Activated CD8-positive, alpha-beta memory T cell treated with anti-CD3 and anti-CD28 coated beads, Interleukin-2, amount 50 U/mL, for 4 hours (primary cell): ENCODE data around the gene CHD2.

Experiments
- DNase-seq: peaks from one replicate; pipeline ENCODE4 v3.0.0-alpha.2; 2020

CHD2 gene

GRCh38 chr15:92963794-92964193, 63.7 kb downstream of the CHD2 start:
- no peak for DNase-seq

- no peak for DNase-seq
Measured at GRCh38 chr15:92968926-92969651, 69.0 kb downstream of the CHD2 start.

GRCh38 chr15:92970656-92971055, 70.5 kb downstream of the CHD2 start:
- no peak for DNase-seq

GRCh38 chr15:92971081-92971480, 71.0 kb downstream of the CHD2 start:
- DNase-seq: no peak

- no peak for DNase-seq
Measured at GRCh38 chr15:92971713-92972112, 71.6 kb downstream of the CHD2 start.

GRCh38 chr15:92974183-92974915, 74.2 kb downstream of the CHD2 start:
- DNase-seq: no peak

GRCh38 chr15:92979011-92979701, 79.0 kb downstream of the CHD2 start:
- DNase-seq: no peak

- DNase-seq: no peak
Measured at GRCh38 chr15:92981333-92981732, 81.2 kb downstream of the CHD2 start.

GRCh38 chr15:92984161-92984560, 84.0 kb downstream of the CHD2 start:
- DNase-seq: no peak

GRCh38 chr15:92989470-92989869, 89.3 kb downstream of the CHD2 start:
- no peak for DNase-seq

GRCh38 chr15:92990031-92990430, 89.9 kb downstream of the CHD2 start:
- DNase-seq: no peak

GRCh38 chr15:92992720-92993119, 92.6 kb downstream of the CHD2 start:
- no peak for DNase-seq

- DNase-seq: no peak
Measured at GRCh38 chr15:92997821-92998220, 97.7 kb downstream of the CHD2 start.

GRCh38 chr15:93001156-93001555, 101.0 kb downstream of the CHD2 start:
- DNase-seq: no peak

- no peak for DNase-seq
Measured at GRCh38 chr15:93001881-93002280, 101.8 kb downstream of the CHD2 start.

- DNase-seq: no peak
Measured at GRCh38 chr15:93005133-93005532, 105.0 kb downstream of the CHD2 start.

GRCh38 chr15:93007994-93008393, 107.9 kb downstream of the CHD2 start:
- no peak for DNase-seq

GRCh38 chr15:93012786-93013185, 112.7 kb downstream of the CHD2 start:
- DNase-seq: no peak

GRCh38 chr15:93017526-93017925, 117.4 kb downstream of the CHD2 start:
- DNase-seq: no peak

- no peak for DNase-seq
Measured at GRCh38 chr15:93018574-93018973, 118.5 kb downstream of the CHD2 start.

- DNase-seq: no peak
Measured at GRCh38 chr15:93019090-93019489, 119.0 kb downstream of the CHD2 start.

- no peak for DNase-seq
Measured at GRCh38 chr15:93019971-93020370, 119.8 kb downstream of the CHD2 start.

GRCh38 chr15:93020976-93021772, 121.0 kb downstream of the CHD2 start:
- no peak for DNase-seq
